Tibial nerve (tissue), 4 donors: Measurements from ENCODE around the gene LMO7. TPM values are rescaled to one million over a fixed set of nuclear protein-coding genes. Genes with fewer than 3 reads are reported as not detected.

Experiments used
- total RNA-seq, 4 donors: library from RNA; depleted of rRNA; stranded (reverse); fragments of >200 nt; gene quantifications; one replicate each; pipeline ENCODE4 v1.1.0, GENCODE V29; 2016

Gene LMO7
- total RNA-seq, 4 donors from 2014 or later, result 149 to 311 (median 236) TPM

Other genes starting within 250 kb of the LMO7 start
- 10 to 100 TPM; 17.7 to 45.4 (median 33.4) TPM for gene TBC1D4, start 154.2 kb upstream of the LMO7 start, total RNA-seq
- 100 to 1,000 TPM in 1 of 4 donors, 10 to 100 TPM in 3; 58.6 to 141 (median 83.5) TPM for gene COMMD6, start 98.5 kb upstream of the LMO7 start, total RNA-seq
- gene UCHL3, start 86.5 kb upstream of the LMO7 start, total RNA-seq, result 10 to 100 TPM in 2 of 4 donors, 1 to 10 TPM in 2; 1.4 to 19.2 (median 11.0) TPM